ENCODE results near the gene SUN2.
A peak's percentile ranks its signal among the peaks of the same experiment; 100 is the strongest.

The SUN2 gene

GRCh38 chr22:38716271-38716670, 39.5 kb downstream of the SUN2 start:
- no peak for DNase-seq (ENCODE audit: low read depth, low spot score)

GRCh38 chr22:38715852-38716251, 39.9 kb downstream of the SUN2 start:
- no peak for DNase-seq (ENCODE audit: low read depth, low spot score)

- DNase-seq (ENCODE audit: low read depth, low spot score), result no peak
Measured at GRCh38 chr22:38715176-38715764, 40.5 kb downstream of the SUN2 start.

- no peak for DNase-seq (ENCODE audit: low read depth, low spot score)
Measured at GRCh38 chr22:38713921-38714320, 41.9 kb downstream of the SUN2 start.

- DNase-seq (ENCODE audit: low read depth, low spot score), result no peak
Measured at GRCh38 chr22:38712486-38713207, 43.2 kb downstream of the SUN2 start.

- DNase-seq (ENCODE audit: low read depth, low spot score), result no peak
Measured at GRCh38 chr22:38710866-38711265, 44.9 kb downstream of the SUN2 start.

GRCh38 chr22:38710351-38710750, 45.4 kb downstream of the SUN2 start:
- DNase-seq (ENCODE audit: low read depth, low spot score), result no peak

- no peak for DNase-seq (ENCODE audit: low read depth, low spot score)
Measured at GRCh38 chr22:38709306-38709705, 46.5 kb downstream of the SUN2 start.

- DNase-seq (ENCODE audit: low read depth, low spot score), result no peak
Measured at GRCh38 chr22:38707984-38708383, 47.8 kb downstream of the SUN2 start.

- DNase-seq (ENCODE audit: low read depth, low spot score), result no peak
Measured at GRCh38 chr22:38707346-38707745, 48.5 kb downstream of the SUN2 start.

GRCh38 chr22:38706901-38707195, 49.0 kb downstream of the SUN2 start:
- DNase-seq (ENCODE audit: low read depth, low spot score), result no peak

- no peak for DNase-seq (ENCODE audit: low read depth, low spot score)
Measured at GRCh38 chr22:38706101-38706900, 49.5 kb downstream of the SUN2 start.

GRCh38 chr22:38705235-38706100, 50.3 kb downstream of the SUN2 start, which contains the start of gene GTPBP1:
GTPBP1 (plus strand) TSS chr22:38705944; CDS start chr22:38705956, 12 bp downstream.
- peak; percentile 100 for DNase-seq (ENCODE audit: low read depth, low spot score)

- DNase-seq (ENCODE audit: low read depth, low spot score), result no peak
Measured at GRCh38 chr22:38704654-38705234, 51.1 kb downstream of the SUN2 start.

GRCh38 chr22:38700789-38701628, 54.8 kb downstream of the SUN2 start, which contains the start of gene JOSD1:
JOSD1 (minus strand) TSS chr22:38700943; CDS start chr22:38699987, 956 bp downstream.
- peak; percentile 74 for DNase-seq (ENCODE audit: low read depth, low spot score)

GRCh38 chr22:38700270-38700788, 55.5 kb downstream of the SUN2 start:
- DNase-seq (ENCODE audit: low read depth, low spot score), result no peak

GRCh38 chr22:38699784-38700183, 56.0 kb downstream of the SUN2 start:
- DNase-seq (ENCODE audit: low read depth, low spot score), result no peak

GRCh38 chr22:38699143-38699542, 56.7 kb downstream of the SUN2 start:
- no peak for DNase-seq (ENCODE audit: low read depth, low spot score)

- no peak for DNase-seq (ENCODE audit: low read depth, low spot score)
Measured at GRCh38 chr22:38698407-38699094, 57.2 kb downstream of the SUN2 start.
